ENCODE results near the gene CD46.

DNA sequence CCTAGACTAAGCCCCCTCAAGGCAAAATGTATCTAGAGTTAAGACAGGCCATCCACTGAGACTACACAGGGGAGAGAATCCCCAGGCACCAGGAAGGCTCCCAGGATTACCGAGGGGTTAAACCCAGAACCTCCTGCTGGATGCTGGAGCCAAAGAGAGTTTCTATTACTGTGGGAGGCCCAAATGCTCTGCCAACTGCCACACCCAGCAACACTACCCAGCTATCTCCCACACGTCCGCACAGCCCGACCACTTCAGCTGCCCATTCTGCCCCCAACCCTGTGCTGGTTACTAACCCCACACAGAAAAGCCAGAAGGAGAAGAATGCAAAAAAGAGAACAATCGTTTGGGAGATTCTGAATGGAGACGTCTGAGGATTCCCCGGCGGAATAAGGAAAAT lies 63.6 kb downstream of the CD46 start:
- TF ChIP-seq, protein P1, sequence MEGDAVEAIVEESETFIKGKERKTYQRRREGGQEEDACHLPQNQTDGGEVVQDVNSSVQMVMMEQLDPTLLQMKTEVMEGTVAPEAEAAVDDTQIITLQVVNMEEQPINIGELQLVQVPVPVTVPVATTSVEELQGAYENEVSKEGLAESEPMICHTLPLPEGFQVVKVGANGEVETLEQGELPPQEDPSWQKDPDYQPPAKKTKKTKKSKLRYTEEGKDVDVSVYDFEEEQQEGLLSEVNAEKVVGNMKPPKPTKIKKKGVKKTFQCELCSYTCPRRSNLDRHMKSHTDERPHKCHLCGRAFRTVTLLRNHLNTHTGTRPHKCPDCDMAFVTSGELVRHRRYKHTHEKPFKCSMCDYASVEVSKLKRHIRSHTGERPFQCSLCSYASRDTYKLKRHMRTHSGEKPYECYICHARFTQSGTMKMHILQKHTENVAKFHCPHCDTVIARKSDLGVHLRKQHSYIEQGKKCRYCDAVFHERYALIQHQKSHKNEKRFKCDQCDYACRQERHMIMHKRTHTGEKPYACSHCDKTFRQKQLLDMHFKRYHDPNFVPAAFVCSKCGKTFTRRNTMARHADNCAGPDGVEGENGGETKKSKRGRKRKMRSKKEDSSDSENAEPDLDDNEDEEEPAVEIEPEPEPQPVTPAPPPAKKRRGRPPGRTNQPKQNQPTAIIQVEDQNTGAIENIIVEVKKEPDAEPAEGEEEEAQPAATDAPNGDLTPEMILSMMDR (IDR thresholded peaks at IDR 0.05) = no peak
- TF ChIP-seq POLR2A (IDR thresholded peaks at IDR 0.05) = no peak

All from testis (tissue), 2 donors.